Measurements from ENCODE around the gene ANKRD62. TPM values are rescaled to one million over a fixed set of nuclear protein-coding genes. Genes with fewer than 3 reads are reported as not detected.

Gene ANKRD62
- total and polyA plus RNA-seq, 2 donors from 2014 or later, result not detected

GRCh38 chr18:12088096-12088495 is 5.5 kb upstream of the ANKRD62 start:
- intact Hi-C loops (cut with DNase I), result no loop called here
- no peak for TF ChIP-seq CTCF (IDR thresholded peaks at IDR 0.05; ENCODE audit: borderline replicate concordance, extremely low read depth, insufficient read depth)
- no peak for FAIRE-seq
- no peaks in the 10 kb centered on the region for H3K27me3 ChIP-seq (ENCODE audit: control insufficient read depth, insufficient read depth, low read length)
- no peaks in the 10 kb centered on the region for H3K4me1 ChIP-seq (ENCODE audit: control insufficient read depth in 2 of 3, insufficient read depth in 2 of 3, low read depth in 1 of 3, low read length in 3 of 3)
- no peaks in the 10 kb centered on the region for H3K9me3 ChIP-seq (ENCODE audit: control insufficient read depth in 2 of 3, insufficient read depth in 1 of 3, low read length in 3 of 3)
- no peak overlapping the region for H3K4me3 ChIP-seq (ENCODE audit: low read length in 3 of 3)
- no peaks in the 10 kb centered on the region for H3K36me3 ChIP-seq (ENCODE audit: control insufficient read depth in 2 of 3, insufficient read depth in 3 of 3, low read length in 3 of 3)
- H3K27ac ChIP-seq (ENCODE audit: low read depth in 2 of 2, low read length in 2 of 2), result no peak overlapping the region
- DNase-seq, result peak in 1 of 5 donors; percentile 43
- H3K9ac ChIP-seq (ENCODE audit: low read length in 3 of 3), result no peak overlapping the region

GRCh38 chr18:12088731-12089375 is 4.8 kb upstream of the ANKRD62 start:
- H3K27ac ChIP-seq (ENCODE audit: low read depth in 2 of 2, low read length in 2 of 2), result no peak overlapping the region
- no peaks in the 10 kb centered on the region for H3K36me3 ChIP-seq (ENCODE audit: control insufficient read depth in 2 of 3, insufficient read depth in 3 of 3, low read length in 3 of 3)
- H3K4me1 ChIP-seq (ENCODE audit: control insufficient read depth in 2 of 3, insufficient read depth in 2 of 3, low read depth in 1 of 3, low read length in 3 of 3), result no peaks in the 10 kb centered on the region
- H3K9me3 ChIP-seq (ENCODE audit: control insufficient read depth in 2 of 3, insufficient read depth in 1 of 3, low read length in 3 of 3), result no peaks in the 10 kb centered on the region
- DNase-seq (peak in 1 of 5 donors; percentile 61), FAIRE-seq (no peak)
- no peaks in the 10 kb centered on the region for H3K27me3 ChIP-seq (ENCODE audit: control insufficient read depth, insufficient read depth, low read length)
- H3K4me3 ChIP-seq (ENCODE audit: low read length in 3 of 3), result no peak overlapping the region
- no peak for TF ChIP-seq CTCF (IDR thresholded peaks at IDR 0.05; ENCODE audit: borderline replicate concordance, extremely low read depth, insufficient read depth)
- H3K9ac ChIP-seq (ENCODE audit: low read length in 3 of 3), result no peak overlapping the region
- intact Hi-C loops (cut with DNase I), result no loop called here

GRCh38 chr18:12091538-12092141 is 2.0 kb upstream of the ANKRD62 start:
- no peak for TF ChIP-seq CTCF (IDR thresholded peaks at IDR 0.05; ENCODE audit: borderline replicate concordance, extremely low read depth, insufficient read depth)
- Histone ChIP-seq H3K27ac (ENCODE audit: low read depth in 2 of 2, low read length in 2 of 2) (no peak overlapping the region), H3K27me3 (ENCODE audit: control insufficient read depth, insufficient read depth, low read length) (no peaks in the 10 kb centered on the region), H3K9me3 (ENCODE audit: control insufficient read depth in 2 of 3, insufficient read depth in 1 of 3, low read length in 3 of 3) (no peaks in the 10 kb centered on the region), H3K9ac (ENCODE audit: low read length in 3 of 3) (no peak overlapping the region), H3K4me3 (ENCODE audit: low read length in 3 of 3) (no peak overlapping the region), H3K4me1 (ENCODE audit: control insufficient read depth in 2 of 3, insufficient read depth in 2 of 3, low read depth in 1 of 3, low read length in 3 of 3) (no peaks in the 10 kb centered on the region), H3K36me3 (ENCODE audit: control insufficient read depth in 2 of 3, insufficient read depth in 3 of 3, low read length in 3 of 3) (no peaks in the 10 kb centered on the region)
- DNase-seq (peak in 1 of 5 donors; percentile 56), FAIRE-seq (no peak)
- intact Hi-C loops (cut with DNase I), result no loop called here

All from kidney (tissue), 14 donors.